ENCODE measurements around the gene DST.

DST gene

DNA sequence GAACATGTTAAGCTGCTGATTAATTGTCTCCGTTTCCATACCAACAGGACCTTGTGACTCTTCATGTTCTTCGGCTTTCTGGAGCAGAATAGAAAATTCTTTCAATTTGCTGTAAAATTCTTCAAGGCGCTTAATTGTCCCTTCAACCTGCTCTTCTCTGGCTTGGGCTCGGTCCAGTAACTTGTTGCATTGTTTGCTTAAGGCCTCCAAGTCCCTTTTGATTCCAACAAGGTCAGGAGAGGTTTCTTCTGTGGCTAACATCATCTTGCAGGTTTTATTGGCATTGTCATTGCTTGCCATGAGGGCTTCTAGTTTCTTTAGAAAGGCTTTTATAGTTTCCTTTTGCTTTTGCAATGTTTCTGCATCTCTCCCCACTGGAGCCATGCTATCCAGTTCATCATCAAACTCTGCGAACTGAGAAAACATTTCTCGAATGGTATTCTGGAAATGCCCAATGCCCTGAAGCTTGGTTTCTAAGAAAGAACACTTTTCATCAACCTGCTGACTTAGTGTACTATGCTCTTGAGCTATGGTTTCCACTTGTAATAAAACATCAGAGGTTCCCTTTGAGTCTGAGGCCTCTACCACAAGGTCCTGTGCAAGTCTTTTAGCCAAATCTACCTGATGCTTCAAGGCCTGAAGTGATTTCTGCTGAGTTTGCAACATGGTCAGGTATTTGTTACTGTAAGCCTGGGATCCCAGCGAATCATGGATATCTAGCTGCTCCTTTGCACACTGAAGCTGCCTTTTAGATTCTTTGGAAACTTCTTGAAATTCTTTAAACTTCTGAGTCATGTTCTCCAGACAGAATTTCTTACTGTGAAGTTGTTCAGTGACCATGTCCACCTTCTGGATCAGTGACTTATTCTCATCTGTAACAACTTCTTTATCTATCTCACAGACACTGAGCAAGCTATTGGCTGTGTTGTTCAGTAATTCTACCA is 90.2 kb downstream of the DST start:
- Histone ChIP-seq H3K4me3 (replicated peaks; ENCODE audit: insufficient read depth, low read length) (no peak overlapping the region), H3K27me3 (ENCODE audit: insufficient read depth, poor library complexity, severe bottlenecking) (no peaks in the 10 kb centered on the region), H3K27ac (replicated peaks) (no peak overlapping the region)
- no peak for DNase-seq (ENCODE audit: low read depth in 1 of 2, low spot score in 1 of 2)
- TF ChIP-seq, protein P1, sequence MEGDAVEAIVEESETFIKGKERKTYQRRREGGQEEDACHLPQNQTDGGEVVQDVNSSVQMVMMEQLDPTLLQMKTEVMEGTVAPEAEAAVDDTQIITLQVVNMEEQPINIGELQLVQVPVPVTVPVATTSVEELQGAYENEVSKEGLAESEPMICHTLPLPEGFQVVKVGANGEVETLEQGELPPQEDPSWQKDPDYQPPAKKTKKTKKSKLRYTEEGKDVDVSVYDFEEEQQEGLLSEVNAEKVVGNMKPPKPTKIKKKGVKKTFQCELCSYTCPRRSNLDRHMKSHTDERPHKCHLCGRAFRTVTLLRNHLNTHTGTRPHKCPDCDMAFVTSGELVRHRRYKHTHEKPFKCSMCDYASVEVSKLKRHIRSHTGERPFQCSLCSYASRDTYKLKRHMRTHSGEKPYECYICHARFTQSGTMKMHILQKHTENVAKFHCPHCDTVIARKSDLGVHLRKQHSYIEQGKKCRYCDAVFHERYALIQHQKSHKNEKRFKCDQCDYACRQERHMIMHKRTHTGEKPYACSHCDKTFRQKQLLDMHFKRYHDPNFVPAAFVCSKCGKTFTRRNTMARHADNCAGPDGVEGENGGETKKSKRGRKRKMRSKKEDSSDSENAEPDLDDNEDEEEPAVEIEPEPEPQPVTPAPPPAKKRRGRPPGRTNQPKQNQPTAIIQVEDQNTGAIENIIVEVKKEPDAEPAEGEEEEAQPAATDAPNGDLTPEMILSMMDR (IDR thresholded peaks at IDR 0.05; ENCODE audit: insufficient read depth, low read length): no peak
- TF ChIP-seq, protein P2, sequence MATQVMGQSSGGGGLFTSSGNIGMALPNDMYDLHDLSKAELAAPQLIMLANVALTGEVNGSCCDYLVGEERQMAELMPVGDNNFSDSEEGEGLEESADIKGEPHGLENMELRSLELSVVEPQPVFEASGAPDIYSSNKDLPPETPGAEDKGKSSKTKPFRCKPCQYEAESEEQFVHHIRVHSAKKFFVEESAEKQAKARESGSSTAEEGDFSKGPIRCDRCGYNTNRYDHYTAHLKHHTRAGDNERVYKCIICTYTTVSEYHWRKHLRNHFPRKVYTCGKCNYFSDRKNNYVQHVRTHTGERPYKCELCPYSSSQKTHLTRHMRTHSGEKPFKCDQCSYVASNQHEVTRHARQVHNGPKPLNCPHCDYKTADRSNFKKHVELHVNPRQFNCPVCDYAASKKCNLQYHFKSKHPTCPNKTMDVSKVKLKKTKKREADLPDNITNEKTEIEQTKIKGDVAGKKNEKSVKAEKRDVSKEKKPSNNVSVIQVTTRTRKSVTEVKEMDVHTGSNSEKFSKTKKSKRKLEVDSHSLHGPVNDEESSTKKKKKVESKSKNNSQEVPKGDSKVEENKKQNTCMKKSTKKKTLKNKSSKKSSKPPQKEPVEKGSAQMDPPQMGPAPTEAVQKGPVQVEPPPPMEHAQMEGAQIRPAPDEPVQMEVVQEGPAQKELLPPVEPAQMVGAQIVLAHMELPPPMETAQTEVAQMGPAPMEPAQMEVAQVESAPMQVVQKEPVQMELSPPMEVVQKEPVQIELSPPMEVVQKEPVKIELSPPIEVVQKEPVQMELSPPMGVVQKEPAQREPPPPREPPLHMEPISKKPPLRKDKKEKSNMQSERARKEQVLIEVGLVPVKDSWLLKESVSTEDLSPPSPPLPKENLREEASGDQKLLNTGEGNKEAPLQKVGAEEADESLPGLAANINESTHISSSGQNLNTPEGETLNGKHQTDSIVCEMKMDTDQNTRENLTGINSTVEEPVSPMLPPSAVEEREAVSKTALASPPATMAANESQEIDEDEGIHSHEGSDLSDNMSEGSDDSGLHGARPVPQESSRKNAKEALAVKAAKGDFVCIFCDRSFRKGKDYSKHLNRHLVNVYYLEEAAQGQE (IDR thresholded peaks at IDR 0.05; ENCODE audit: insufficient replicate concordance, low read depth): no peak
- TF ChIP-seq SPI1 (IDR thresholded peaks at IDR 0.05; ENCODE audit: borderline replicate concordance, low read depth): no peak
- TF ChIP-seq GABPA (IDR thresholded peaks at IDR 0.05; ENCODE audit: low read depth): no peak
- no peak for TF ChIP-seq POLR2AphosphoS5 (IDR thresholded peaks at IDR 0.05; ENCODE audit: low read depth)

DNA sequence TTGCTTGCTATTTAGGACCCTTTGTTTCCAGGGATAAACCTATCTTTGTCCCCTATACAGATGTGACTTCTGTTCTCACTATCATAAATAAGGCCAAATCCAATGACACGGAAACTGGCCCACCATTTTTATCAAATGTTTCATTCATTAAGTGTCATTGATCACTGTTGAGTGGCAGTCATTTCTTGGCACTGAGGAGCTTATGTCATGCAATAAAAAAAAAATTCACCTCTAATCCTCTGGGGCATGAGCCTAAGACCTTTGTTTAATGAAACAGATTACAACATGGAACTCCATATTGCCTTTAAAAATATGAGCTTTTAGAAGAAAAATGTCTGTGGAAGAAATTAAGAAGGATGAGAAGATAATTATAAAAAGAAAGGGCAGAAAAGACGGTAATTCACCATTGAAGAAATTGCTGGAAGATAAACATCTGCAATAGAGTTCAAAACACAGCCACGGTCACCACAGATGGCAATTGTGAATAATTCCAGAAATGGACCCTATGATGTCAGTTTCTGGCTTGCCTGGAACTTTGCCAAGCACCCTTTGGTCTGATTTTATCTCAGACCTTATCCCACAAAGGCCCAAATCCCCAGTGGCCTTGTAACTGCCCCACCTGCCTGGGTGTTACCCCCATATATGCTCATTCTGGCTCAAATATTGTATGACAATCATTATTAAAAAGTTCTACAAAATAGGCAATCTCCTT is 91.1 kb downstream of the DST start:
- H3K27ac ChIP-seq (replicated peaks): no peak overlapping the region
- no peaks in the 10 kb centered on the region for H3K27me3 ChIP-seq (ENCODE audit: insufficient read depth, poor library complexity, severe bottlenecking)
- DNase-seq (ENCODE audit: low read depth in 1 of 2, low spot score in 1 of 2): no peak
- H3K4me3 ChIP-seq (replicated peaks; ENCODE audit: insufficient read depth, low read length): no peak overlapping the region
- TF ChIP-seq, protein P2 (IDR thresholded peaks at IDR 0.05; ENCODE audit: insufficient replicate concordance, low read depth): no peak
- no peak for TF ChIP-seq SPI1 (IDR thresholded peaks at IDR 0.05; ENCODE audit: borderline replicate concordance, low read depth)
- TF ChIP-seq, protein P1 (IDR thresholded peaks at IDR 0.05; ENCODE audit: insufficient read depth, low read length): no peak
- no peak for TF ChIP-seq GABPA (IDR thresholded peaks at IDR 0.05; ENCODE audit: low read depth)
- TF ChIP-seq POLR2AphosphoS5 (IDR thresholded peaks at IDR 0.05; ENCODE audit: low read depth): no peak

DNA sequence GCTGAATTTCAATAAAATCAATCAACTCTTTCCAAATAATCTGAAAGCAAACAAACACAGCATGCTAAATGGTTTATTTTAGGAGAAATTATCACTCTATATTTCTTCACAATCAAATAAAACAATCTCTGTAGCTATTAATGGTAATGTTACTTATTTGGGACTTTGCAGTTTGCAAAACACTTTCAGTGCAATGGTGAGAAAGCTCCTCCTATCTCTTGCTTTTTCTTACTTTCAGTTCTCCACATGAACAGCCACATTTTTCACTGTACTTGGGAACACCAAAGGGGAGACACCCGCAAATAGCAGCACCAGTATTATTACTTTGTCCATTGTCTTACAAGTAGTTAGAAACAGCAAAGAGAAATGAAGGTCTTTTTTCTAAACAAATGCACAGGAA is 92.4 kb downstream of the DST start:
- Histone ChIP-seq H3K27me3 (ENCODE audit: insufficient read depth, poor library complexity, severe bottlenecking) (no peaks in the 10 kb centered on the region), H3K27ac (replicated peaks) (no peak overlapping the region), H3K4me3 (replicated peaks; ENCODE audit: insufficient read depth, low read length) (no peak overlapping the region)
- DNase-seq (ENCODE audit: low read depth in 1 of 2, low spot score in 1 of 2): no peak
- TF ChIP-seq, protein P1 (IDR thresholded peaks at IDR 0.05; ENCODE audit: insufficient read depth, low read length): no peak
- TF ChIP-seq SPI1 (IDR thresholded peaks at IDR 0.05; ENCODE audit: borderline replicate concordance, low read depth): no peak
- TF ChIP-seq, protein P2 (IDR thresholded peaks at IDR 0.05; ENCODE audit: insufficient replicate concordance, low read depth): no peak
- TF ChIP-seq GABPA (IDR thresholded peaks at IDR 0.05; ENCODE audit: low read depth): no peak
- no peak for TF ChIP-seq POLR2AphosphoS5 (IDR thresholded peaks at IDR 0.05; ENCODE audit: low read depth)
